ENCODE results near the gene MRPL39.
"Not testable (repeated sequence)": the region's sequence is repeated elsewhere in the genome, so short reads cannot be mapped to it uniquely, and the experiment has no call there.

The MRPL39 gene

GRCh38 chr21:25632296-25632695 lies 25.0 kb upstream of the MRPL39 start:
- no peak overlapping the region for H3K4me3 ChIP-seq (ENCODE audit: low read depth, low read length)
- DNase-seq (ENCODE audit: low read depth) = no peak
- TF ChIP-seq, protein P1, sequence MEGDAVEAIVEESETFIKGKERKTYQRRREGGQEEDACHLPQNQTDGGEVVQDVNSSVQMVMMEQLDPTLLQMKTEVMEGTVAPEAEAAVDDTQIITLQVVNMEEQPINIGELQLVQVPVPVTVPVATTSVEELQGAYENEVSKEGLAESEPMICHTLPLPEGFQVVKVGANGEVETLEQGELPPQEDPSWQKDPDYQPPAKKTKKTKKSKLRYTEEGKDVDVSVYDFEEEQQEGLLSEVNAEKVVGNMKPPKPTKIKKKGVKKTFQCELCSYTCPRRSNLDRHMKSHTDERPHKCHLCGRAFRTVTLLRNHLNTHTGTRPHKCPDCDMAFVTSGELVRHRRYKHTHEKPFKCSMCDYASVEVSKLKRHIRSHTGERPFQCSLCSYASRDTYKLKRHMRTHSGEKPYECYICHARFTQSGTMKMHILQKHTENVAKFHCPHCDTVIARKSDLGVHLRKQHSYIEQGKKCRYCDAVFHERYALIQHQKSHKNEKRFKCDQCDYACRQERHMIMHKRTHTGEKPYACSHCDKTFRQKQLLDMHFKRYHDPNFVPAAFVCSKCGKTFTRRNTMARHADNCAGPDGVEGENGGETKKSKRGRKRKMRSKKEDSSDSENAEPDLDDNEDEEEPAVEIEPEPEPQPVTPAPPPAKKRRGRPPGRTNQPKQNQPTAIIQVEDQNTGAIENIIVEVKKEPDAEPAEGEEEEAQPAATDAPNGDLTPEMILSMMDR (IDR thresholded peaks at IDR 0.05; ENCODE audit: control insufficient read depth, extremely low read depth, insufficient read depth) = no peak

DNA sequence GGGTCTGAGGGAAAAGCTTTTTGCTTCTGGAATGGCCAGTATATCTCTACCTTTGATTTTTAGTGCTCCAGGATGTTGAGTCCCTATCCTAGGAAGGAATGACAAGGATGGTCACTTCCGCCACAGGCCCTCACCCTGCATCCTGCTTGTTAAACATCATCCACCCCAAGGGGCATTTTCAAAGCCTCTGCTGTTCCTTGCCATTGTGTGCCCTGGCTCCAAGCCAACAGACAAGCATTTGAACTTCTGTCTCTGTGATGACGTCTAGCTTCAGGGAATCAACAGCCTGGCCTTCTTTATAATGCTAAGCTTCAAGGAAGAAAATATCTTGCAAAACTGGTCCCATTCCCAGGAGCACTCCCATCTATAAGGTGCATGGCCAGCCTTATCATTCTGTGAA lies 19.5 kb upstream of the MRPL39 start:
- DNase-seq (ENCODE audit: low read depth) = no peak
- TF ChIP-seq, protein P1 (IDR thresholded peaks at IDR 0.05; ENCODE audit: control insufficient read depth, extremely low read depth, insufficient read depth) = no peak
- no peak overlapping the region for H3K4me3 ChIP-seq (ENCODE audit: low read depth, low read length)

DNA sequence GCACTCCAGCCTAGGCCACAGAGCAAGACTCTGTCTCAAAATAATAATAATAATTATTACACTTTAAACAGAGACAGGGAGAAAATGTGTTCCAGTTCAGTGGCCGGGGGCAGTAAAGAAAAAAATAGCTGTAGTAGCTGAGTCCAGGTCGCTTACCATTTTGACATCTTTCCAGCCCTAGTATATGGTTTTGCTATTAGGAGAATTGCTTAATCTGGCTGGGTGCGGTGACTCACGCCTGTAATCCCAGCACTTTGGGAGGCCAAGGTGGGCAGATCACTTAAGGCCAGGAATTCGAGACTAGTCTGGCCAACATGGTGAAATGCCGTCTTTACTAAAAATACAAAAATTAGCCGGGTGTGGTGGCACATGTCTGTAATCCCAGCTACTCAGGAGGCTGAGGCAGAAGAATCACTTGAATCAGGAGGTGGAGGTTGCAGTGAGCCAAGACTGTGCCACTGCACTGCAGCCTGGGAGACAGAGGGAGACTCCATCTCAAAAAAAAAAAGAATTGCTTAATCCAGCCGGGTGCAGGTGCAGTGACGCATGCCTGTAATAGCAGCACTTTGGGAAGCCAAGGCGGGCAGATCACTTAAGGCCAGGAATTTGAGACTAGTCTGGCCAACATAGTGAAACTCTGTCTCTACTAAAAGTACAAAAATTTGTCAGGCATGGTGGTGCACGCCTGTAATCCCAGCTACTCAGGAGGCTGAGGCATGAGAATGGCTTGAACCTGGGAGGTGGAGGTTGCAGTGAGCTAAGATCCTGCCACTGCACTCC lies 18.7 kb upstream of the MRPL39 start:
- H3K4me3 ChIP-seq (ENCODE audit: low read depth, low read length); DNase-seq (ENCODE audit: low read depth): not testable (repeated sequence)

DNA sequence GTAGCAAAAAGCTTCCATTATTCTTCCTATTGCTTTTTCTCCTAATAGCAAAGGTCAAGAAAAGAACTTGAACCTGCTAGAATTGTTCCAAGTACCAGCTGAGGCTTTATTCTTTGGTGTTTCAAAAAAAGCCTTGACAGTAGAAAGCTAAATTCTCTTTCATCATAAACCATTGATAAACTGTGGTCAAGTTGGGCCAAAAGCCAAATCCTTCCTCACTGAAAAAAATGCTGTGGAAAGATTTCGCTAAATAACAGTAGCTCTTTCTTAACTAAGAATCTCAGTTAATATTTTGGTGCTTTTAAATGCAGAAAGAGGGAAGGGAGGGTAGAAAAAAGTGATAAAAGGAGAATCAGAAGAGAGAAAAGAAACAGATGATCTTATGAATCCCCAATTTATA lies 17.8 kb upstream of the MRPL39 start:
- DNase-seq (ENCODE audit: low read depth) = no peak
- H3K4me3 ChIP-seq (ENCODE audit: low read depth, low read length) = no peak overlapping the region
- TF ChIP-seq, protein P1 (IDR thresholded peaks at IDR 0.05; ENCODE audit: control insufficient read depth, extremely low read depth, insufficient read depth) = no peak

GRCh38 chr21:25624511-25624910 lies 17.2 kb upstream of the MRPL39 start:
- DNase-seq (ENCODE audit: low read depth) = no peak
- H3K4me3 ChIP-seq (ENCODE audit: low read depth, low read length) = no peak overlapping the region
- TF ChIP-seq, protein P1 (IDR thresholded peaks at IDR 0.05; ENCODE audit: control insufficient read depth, extremely low read depth, insufficient read depth) = no peak

DNA sequence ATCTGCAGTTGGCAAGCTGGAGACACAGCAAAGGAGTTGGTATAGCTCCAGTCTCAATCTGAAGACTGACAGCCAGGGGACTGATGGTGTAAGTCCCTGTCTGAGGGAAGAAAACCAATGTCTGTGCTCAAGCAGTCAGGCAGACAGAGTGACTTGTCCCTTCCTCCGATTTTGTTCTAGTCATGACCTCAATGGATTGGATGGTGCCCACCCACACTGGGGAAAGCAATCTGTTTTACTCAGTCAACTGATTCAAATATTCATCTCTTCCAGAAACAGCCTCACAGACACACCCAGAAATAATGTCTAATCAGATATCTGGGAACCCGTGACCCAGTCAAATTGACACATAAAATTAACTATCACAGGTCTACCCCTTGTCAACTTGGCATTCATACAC lies 11.9 kb upstream of the MRPL39 start:
- no peak for DNase-seq (ENCODE audit: low read depth)
- no peak overlapping the region for H3K4me3 ChIP-seq (ENCODE audit: low read depth, low read length)
- TF ChIP-seq, protein P1 (IDR thresholded peaks at IDR 0.05; ENCODE audit: control insufficient read depth, extremely low read depth, insufficient read depth) = no peak

GRCh38 chr21:25615880-25616279 lies 8.6 kb upstream of the MRPL39 start:
- no peak overlapping the region for H3K4me3 ChIP-seq (ENCODE audit: low read depth, low read length)
- TF ChIP-seq, protein P1 (IDR thresholded peaks at IDR 0.05; ENCODE audit: control insufficient read depth, extremely low read depth, insufficient read depth) = no peak
- DNase-seq (ENCODE audit: low read depth) = no peak

Data from LNCaP clone FGC (cell line).